ENCODE data around the gene SLC25A38.

Gene SLC25A38

DNA sequence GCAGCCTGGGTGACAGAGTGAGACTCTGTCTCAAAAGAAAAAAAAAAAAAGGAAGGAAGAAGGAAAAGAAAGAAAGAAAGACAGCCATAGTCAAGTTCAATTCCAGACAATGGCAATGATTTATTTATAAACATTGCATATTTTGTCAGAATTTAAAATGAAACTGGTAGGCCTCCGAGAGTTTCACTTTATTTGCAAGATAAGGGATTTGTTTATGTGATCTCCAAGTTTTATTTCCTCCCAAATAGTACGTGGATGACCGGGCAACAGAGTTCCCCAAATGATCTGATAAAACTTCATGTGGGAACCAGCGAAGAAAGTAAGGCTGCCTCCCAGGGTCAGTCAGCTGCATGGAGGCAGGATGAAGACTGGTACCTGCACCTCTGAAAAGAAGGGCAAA lies 55.7 kb downstream of the SLC25A38 start:
- DNase-seq: no peak

DNA sequence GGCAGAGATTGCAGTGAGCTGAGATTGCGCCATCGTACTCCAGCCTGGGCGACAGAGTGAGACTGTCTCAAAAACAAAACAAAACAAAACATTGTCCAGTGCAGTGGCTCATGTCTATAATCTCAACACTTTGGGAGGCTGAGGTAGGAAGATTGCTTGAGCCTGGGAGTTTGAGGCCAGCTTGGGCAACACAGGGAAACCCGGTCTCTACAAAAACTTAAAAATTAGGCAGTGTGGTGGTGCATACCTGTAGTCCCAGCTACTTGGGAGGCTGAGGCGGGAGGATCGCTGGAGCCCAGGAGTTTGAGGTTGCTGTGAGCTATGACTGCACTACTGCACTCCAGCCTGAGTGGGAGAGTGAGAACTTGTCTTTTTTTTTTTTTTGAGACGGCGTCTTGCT lies 57.1 kb downstream of the SLC25A38 start:
- DNase-seq: no peak

GRCh38 chr3:39443530-39443929 lies 60.4 kb downstream of the SLC25A38 start:
- no peak for DNase-seq

- no peak for DNase-seq
Observed at GRCh38 chr3:39445927-39446326, 62.8 kb downstream of the SLC25A38 start.

DNA sequence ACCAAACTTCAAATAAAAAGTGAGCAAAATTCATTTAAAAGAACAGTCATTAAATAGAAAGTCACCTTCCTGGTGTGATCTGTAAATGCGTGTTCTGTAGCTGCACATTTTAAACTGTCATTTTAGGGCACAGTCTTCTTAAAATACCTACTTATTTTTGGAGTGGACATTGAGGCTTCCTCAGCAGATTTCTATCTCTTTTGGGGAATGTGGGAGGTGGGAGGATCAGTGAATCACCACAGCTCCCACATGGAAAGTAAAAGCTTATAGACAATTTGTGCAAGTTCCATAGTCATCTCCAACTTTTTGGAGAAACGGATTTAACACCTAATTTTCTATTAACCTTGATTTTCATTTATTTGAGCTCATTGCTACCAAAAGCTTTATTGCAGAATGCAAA lies 63.3 kb downstream of the SLC25A38 start:
- DNase-seq: no peak

Data from SHP77 treated with DMSO at 0.1 percent for 48 hours (cell line).